NT2/D1 (cell line): ENCODE data around the gene HOXB9.

ENCODE experiments used
- SUZ12 ChIP-seq: IDR thresholded peaks from 2 replicates; pipeline ENCODE4 v1.6.1; 2011; ENCODE audit not compliant: insufficient read length, insufficient read depth; ENCODE audit errors: extremely low read depth
- YY1 ChIP-seq: IDR thresholded peaks from 2 replicates; pipeline ENCODE4 v1.6.1; 2011; ENCODE audit not compliant: insufficient read length, insufficient read depth
- ZNF274 ChIP-seq: IDR thresholded peaks from 2 replicates; pipeline ENCODE4 v1.6.1; 2011; ENCODE audit warnings: mild to moderate bottlenecking, low read depth, low read length

- no peak for TF ChIP-seq YY1
- TF ChIP-seq SUZ12 = peak; percentile 58
- TF ChIP-seq ZNF274 = no peak
Measured at GRCh38 chr17:48592057-48592514, 34.1 kb downstream of the HOXB9 start.
